ENCODE data around the gene UPK2.

Gene UPK2

DNA sequence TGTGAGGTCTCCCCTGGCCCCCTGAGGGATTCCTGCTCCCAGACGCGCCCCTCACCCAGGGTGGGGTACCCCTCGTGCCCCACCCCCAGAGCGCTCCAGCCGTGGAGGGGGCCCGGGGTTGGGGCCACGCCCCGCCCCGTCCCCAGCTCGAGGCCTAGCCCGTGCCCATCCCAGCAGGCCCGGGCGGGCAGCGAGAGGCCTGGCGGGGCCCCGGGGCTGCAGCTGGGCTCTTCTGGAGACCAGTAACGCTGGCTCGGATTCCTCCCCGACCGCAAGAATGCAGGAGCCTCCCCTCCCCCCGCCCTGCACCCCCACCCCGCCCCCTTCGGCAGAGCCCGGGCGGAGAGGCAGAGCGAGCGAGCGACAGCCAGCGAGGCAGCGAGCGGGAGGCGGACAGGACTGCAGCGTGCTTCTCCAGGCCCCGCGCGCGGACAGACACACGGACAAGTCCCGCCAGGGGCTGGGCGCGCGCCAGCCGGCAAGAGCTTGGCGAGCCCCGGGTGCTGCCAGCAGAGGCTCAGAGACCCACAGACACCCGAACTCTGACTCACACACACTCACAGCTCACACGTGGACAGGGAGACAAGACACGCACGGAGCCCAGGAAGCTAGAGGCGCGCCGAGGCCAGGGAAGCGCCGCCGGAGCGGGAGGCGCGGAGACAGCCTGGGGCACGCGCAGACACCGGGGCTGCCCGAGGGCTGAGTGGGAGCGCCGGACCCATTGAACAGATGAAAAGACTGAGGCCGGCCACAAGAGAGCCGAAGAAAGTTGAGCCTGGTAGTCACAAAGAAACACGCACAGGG lies 45.6 kb upstream of the UPK2 start:
- H3K4me3 ChIP-seq: peak overlapping the region; percentile 82
- TF ChIP-seq, protein P1, sequence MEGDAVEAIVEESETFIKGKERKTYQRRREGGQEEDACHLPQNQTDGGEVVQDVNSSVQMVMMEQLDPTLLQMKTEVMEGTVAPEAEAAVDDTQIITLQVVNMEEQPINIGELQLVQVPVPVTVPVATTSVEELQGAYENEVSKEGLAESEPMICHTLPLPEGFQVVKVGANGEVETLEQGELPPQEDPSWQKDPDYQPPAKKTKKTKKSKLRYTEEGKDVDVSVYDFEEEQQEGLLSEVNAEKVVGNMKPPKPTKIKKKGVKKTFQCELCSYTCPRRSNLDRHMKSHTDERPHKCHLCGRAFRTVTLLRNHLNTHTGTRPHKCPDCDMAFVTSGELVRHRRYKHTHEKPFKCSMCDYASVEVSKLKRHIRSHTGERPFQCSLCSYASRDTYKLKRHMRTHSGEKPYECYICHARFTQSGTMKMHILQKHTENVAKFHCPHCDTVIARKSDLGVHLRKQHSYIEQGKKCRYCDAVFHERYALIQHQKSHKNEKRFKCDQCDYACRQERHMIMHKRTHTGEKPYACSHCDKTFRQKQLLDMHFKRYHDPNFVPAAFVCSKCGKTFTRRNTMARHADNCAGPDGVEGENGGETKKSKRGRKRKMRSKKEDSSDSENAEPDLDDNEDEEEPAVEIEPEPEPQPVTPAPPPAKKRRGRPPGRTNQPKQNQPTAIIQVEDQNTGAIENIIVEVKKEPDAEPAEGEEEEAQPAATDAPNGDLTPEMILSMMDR (IDR thresholded peaks at IDR 0.05): no peak
- peak; percentile 92 for DNase-seq (ENCODE audit: low spot score)
- peak overlapping the region; percentile 96 to 100 for H3K27ac ChIP-seq

DNA sequence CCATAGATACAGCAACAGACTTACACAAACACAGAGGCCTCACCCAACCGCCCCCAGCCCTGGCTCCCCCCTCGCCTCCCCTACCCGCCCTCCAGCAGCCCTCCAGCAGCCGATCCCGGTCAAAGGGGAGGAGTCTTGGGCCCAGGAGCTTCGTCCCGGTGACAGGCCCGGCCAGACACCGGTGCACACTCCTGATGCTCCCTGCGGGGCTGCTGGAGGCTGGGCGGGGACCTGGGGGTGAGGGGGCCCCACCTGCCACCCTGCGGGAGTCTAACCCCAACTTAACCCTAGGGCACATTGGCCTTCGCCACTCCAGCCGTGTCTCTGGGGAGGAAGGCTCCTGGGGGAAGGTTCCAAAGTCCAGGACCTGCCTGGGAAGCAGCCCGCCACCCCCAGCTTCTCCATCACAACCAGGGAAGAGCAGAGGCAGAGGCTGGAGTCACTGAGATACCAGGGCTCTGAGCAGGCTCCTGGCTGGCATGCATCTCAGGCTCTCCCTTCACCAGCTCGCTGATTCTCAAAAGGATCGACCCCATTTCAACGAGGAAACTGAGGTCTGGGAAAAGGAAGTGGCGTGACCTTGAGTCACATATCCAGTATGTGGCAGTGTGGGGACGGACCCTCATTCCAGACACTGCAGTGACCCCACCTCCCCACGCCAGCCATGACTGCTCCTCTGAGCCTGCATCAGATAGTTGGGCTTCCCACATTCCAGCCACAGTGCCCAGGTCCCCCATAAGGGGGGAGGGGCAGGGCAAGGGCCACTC lies 44.8 kb upstream of the UPK2 start:
- H3K4me3 ChIP-seq: peak overlapping the region; percentile 82

DNA sequence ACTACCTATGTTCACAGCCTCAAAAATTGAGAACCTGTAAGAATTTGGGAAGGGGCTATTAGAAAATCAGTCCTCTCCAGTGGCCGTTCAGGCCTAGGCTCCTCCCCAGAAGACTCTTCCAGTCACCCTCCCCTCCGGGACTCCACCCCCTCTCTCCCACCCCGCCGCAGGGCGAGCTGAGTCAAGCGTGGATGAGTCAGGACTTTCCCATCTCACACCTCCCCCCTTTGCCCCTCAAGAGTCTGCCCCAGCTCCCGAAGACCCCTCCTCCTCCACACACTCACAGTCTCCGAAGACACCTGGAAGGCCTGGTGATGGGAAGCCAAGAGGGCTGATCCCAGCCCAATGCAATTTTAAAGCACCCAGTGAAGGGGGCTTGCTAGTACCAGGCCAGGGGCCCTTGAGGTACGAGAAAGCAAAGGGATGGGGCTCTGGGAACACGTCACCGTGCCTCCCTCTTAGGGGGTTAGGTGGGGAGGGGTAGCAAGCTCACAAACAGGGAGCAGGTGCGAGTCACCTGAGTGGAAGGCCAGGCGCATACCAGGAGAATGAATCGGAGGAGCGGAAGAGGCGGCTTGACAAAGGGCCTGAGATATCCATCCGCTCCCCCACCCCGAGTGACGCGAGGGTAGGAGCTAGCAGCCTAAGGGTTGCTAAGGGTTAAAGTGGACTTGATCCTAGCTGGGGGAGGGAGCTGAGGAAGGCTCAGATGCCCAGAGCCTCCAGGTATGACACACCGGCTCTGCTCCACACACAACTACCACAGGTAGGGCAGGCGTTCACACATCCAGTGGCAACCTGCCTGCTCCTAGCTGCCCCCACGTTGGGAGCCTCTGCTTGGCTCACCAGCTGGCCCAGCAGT lies 44.0 kb upstream of the UPK2 start:
- DNase-seq (ENCODE audit: low spot score): peak; percentile 97
- TF ChIP-seq, protein P1 (IDR thresholded peaks at IDR 0.05): no peak
- H3K27ac ChIP-seq: peak overlapping the region; percentile 96 to 100
- peak overlapping the region; percentile 82 for H3K4me3 ChIP-seq

More for the DNA sequence above, 44.8 kb upstream of the UPK2 start:
- H3K27ac ChIP-seq: peak overlapping the region; percentile 96 to 100
- TF ChIP-seq, protein P1 (IDR thresholded peaks at IDR 0.05): no peak
- no peak for DNase-seq (ENCODE audit: low spot score)

DNA sequence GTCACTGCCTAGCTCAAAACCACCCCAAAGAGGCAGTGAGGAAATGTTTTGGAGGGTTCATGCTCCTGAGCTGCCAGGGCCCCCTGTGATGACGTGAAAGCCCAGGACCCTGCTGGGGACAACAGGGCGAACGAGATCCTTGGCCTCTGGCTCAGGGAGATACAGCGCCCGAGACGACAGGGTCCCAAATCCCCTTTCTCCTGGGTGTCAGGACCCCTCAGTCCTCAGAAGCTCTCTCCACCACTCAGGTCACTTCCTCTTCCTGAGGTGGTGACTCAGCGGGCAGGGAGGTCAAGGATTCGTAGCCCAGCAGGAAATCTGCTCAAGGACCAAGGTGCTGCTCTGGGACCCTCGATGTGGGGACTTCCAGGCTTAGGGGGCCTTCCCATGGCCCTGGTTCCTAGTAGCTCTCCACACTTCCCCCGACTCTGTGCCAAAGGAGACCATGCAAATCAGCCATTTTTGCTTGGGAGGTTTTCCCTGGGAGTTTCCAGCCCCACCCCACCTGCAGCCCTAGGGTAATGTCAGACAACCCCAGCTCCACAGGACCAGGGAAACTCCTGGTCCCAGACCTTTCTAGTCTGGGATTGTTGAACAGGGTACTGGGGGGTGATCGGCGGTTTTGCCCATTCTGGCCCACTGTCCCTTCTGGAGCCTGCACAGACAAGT lies 43.2 kb upstream of the UPK2 start:
- H3K4me3 ChIP-seq: peak overlapping the region; percentile 82
- no peak for DNase-seq (ENCODE audit: low spot score)
- TF ChIP-seq, protein P1 (IDR thresholded peaks at IDR 0.05): no peak

DNA sequence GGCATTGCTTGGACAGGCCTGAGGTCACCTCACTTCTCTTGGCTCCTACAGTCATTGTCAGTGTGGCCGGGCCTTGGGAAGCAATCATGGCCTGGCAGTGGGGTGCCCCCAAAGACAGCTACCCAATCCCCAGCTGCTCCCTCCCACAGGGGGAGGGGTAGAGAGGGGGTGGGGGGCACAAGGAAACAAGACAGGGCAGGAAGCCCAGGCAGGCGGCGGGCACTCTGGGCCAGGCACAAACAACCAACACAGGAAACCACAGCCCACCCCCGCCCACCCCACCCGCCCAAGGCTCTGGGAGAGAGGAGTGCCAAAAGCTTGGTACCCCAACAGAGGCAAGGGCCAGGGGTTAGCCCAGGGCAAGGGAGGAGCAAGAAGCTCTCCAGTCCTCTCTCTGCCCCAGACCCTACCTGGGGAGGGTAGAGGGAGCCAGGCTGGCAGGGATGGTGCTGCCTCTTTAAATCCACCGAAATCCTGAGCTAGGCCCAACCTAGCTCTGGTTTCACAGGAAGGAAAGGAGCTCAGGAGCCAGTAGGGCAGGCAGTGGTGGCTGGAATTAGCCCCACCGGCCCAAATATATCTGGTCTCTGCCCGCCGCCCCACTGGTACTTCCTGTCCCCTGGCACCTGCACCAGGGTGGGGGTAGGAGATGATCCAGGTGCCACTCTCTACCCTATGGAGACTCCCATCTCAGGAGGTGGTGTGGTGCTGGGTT lies 42.5 kb upstream of the UPK2 start:
- peak overlapping the region; percentile 82 for H3K4me3 ChIP-seq
- no peak for DNase-seq (ENCODE audit: low spot score)
- TF ChIP-seq, protein P1 (IDR thresholded peaks at IDR 0.05): no peak

More for the DNA sequence above, 43.2 kb upstream of the UPK2 start:
- H3K27ac ChIP-seq: peak overlapping the region; percentile 96 to 100

More for the DNA sequence above, 42.5 kb upstream of the UPK2 start:
- H3K27ac ChIP-seq: peak overlapping the region; percentile 96 to 100
